HCT116 (cell line): Measurements from ENCODE around the gene ARNT2. TPM values are rescaled to one million over a fixed set of nuclear protein-coding genes. Genes with fewer than 3 reads are reported as not detected.

Experiments
- ATAC-seq: fragments of 200-7000 bp; cut with Tn5 transposase; 2 replicates; pipeline ENCODE4 v1.9.1; 2020; ENCODE audit warnings: mild to moderate bottlenecking, moderate library complexity
- BruUV-seq: library from RNA; stranded (reverse); fragments of 400-500 nt; replicated peaks from 2 replicates; lab custom pipeline; 2021; lab: Mats Ljungman, UMichigan
- CTCF ChIA-PET: fragments of 300-600 bp; sonication (Branson Sonifier 250); formaldehyde crosslinking; loops from one replicate; lab custom pipeline; 2021; ENCODE audit warnings: antibody characterized with exemption; lab: Charles Lee
- POLR2A ChIA-PET: fragments of 300-600, 350-600 bp; sonication (Branson Sonifier 250); formaldehyde crosslinking; loops from one replicate; lab custom pipeline; 2021; ENCODE audit warnings: antibody characterized with exemption; lab: Charles Lee
- RAD21 ChIA-PET, 2 experiments: fragments of 300-600 bp; sonication (Branson Sonifier 250); formaldehyde crosslinking; loops; one replicate each; lab custom pipeline; 2023; ENCODE audit warnings: low total read pairs in 2 of 2; ENCODE audit not compliant: uncharacterized antibody in 2 of 2, unreplicated experiment in 2 of 2, low non-redundant PET in 1 of 2; lab: Charles Lee
- DNase-seq: peaks from one replicate; pipeline ENCODE4 v3.0.0-alpha.2; 2010; ENCODE audit warnings: low read depth, low spot score
- H2AFZ ChIP-seq: fragments of 200-600 bp; shearing (Covaris generic), sonication (generic); 2 replicates; pipeline ENCODE4 v1.6.1; 2017; ENCODE audit warnings: low read depth, mixed run types, mixed read lengths, antibody characterized with exemption, low read length; ENCODE audit not compliant: poor library complexity, severe bottlenecking
- H3K27ac ChIP-seq: 2 replicates; pipeline ENCODE4 v1.5.1; 2012; ENCODE audit warnings: low read depth, low read length
- H3K27me3 ChIP-seq: fragments of 200-600 bp; sonication (generic); 2 replicates; pipeline ENCODE4 v1.6.1; 2016; ENCODE audit warnings: mixed run types, low read length, mixed read lengths; ENCODE audit not compliant: insufficient read depth
- H3K36me3 ChIP-seq, 2 experiments: fragments of 200-500 bp in 1 of 2; fragments of 200-600 bp in 1 of 2; sonication (Bioruptor generic) in 1 of 2; sonication (generic) in 1 of 2; 2 replicates each; pipeline versions ENCODE4 v1.5.1 to v1.6.1; 2014 to 2016; ENCODE audit warnings: low read length in 2 of 2, inconsistent platforms in 1 of 2, mixed read lengths in 1 of 2, mixed run types in 1 of 2; ENCODE audit not compliant: insufficient read depth in 2 of 2, control insufficient read depth in 1 of 2
- H3K4me1 ChIP-seq, 2 experiments: fragments of 200-600 bp in 1 of 2; sonication (generic) in 1 of 2; 2 replicates each; pipeline versions ENCODE4 v1.5.1 to v1.6.1; 2012 to 2017; ENCODE audit warnings: low read length in 2 of 2, inconsistent platforms in 1 of 2, mild to moderate bottlenecking in 1 of 2, mixed read lengths in 1 of 2, mixed run types in 1 of 2, moderate library complexity in 1 of 2; ENCODE audit not compliant: insufficient read depth in 2 of 2, control insufficient read depth in 1 of 2
- H3K4me2 ChIP-seq: fragments of 200-600 bp; sonication (generic); 2 replicates; pipeline ENCODE4 v1.6.1; 2017; ENCODE audit warnings: mixed run types, low read length, mixed read lengths
- H3K4me3 ChIP-seq, 2 experiments: fragments of 200-600 bp in 1 of 2; sonication (generic) in 1 of 2; replicated peaks in 1 of 2; 2 replicates each; pipeline ENCODE4 v1.5.1; 2011 to 2016; ENCODE audit warnings: low read length in 2 of 2, control low read depth in 1 of 2, low read depth in 1 of 2, mild to moderate bottlenecking in 1 of 2, mixed read lengths in 1 of 2, mixed run types in 1 of 2
- H3K79me2 ChIP-seq: fragments of 200-600 bp; sonication (generic); 2 replicates; pipeline ENCODE4 v1.6.1; 2017; ENCODE audit warnings: mild to moderate bottlenecking, mixed run types, low read length, moderate library complexity, mixed read lengths; ENCODE audit not compliant: insufficient read depth
- H3K9ac ChIP-seq: fragments of 200-600 bp; sonication (generic); 2 replicates; pipeline ENCODE4 v1.6.1; 2016; ENCODE audit warnings: low read length, mixed read lengths
- H3K9me2 ChIP-seq: fragments of 200-600 bp; sonication (generic), shearing (Covaris generic); 2 replicates; pipeline ENCODE4 v1.6.1; 2017; ENCODE audit warnings: mixed run types, mild to moderate bottlenecking, moderate library complexity; ENCODE audit not compliant: insufficient read depth
- H3K9me3 ChIP-seq, 2 experiments: fragments of 200-500 bp in 1 of 2; fragments of 200-600 bp in 1 of 2; sonication (Bioruptor generic) in 1 of 2; sonication (generic) in 1 of 2; 2 replicates each; pipeline ENCODE4 v1.6.1; 2014 to 2017; ENCODE audit warnings: low read length in 2 of 2, mixed read lengths in 2 of 2, inconsistent platforms in 1 of 2, low read depth in 1 of 2, mild to moderate bottlenecking in 1 of 2, mixed run types in 1 of 2, moderate library complexity in 1 of 2; ENCODE audit not compliant: control insufficient read depth in 1 of 2, insufficient read depth in 1 of 2
- H4K20me1 ChIP-seq: fragments of 200-600 bp; sonication (generic), shearing (Covaris generic); 2 replicates; pipeline ENCODE4 v1.6.1; 2017; ENCODE audit warnings: mixed run types, mild to moderate bottlenecking, moderate library complexity; ENCODE audit not compliant: insufficient read depth
- CBX3 ChIP-seq: IDR thresholded peaks from 2 replicates; pipeline ENCODE4 v1.6.1; 2012; ENCODE audit warnings: low read depth
- EGR1 ChIP-seq: IDR thresholded peaks from 2 replicates; pipeline ENCODE4 v1.6.1; 2012; ENCODE audit warnings: low read depth
- ELF1 ChIP-seq: IDR thresholded peaks from 2 replicates; pipeline ENCODE4 v1.6.1; 2012; ENCODE audit warnings: low read depth, borderline replicate concordance
- EZH2 ChIP-seq: fragments of 200-600 bp; sonication (generic); IDR thresholded peaks from 2 replicates; pipeline ENCODE4 v1.6.1; 2017; ENCODE audit warnings: antibody characterized with exemption, mixed run types
- EZH2phosphoT487 ChIP-seq: fragments of 200-600 bp; IDR thresholded peaks from 2 replicates; pipeline ENCODE4 v1.6.1; 2018; ENCODE audit warnings: antibody characterized with exemption, borderline replicate concordance
- FOSL1 ChIP-seq: IDR thresholded peaks from 2 replicates; pipeline ENCODE4 v1.6.1; 2012; ENCODE audit warnings: low read depth
- JUND ChIP-seq: IDR thresholded peaks from 2 replicates; pipeline ENCODE4 v1.6.1; 2012
- POLR2A ChIP-seq: IDR thresholded peaks from 2 replicates; pipeline ENCODE4 v1.7.0; 2011; ENCODE audit warnings: borderline replicate concordance; ENCODE audit not compliant: insufficient read depth, insufficient read length; ENCODE audit errors: extremely low read depth
- POLR2AphosphoS5 ChIP-seq: IDR thresholded peaks from 2 replicates; pipeline ENCODE4 v1.6.1; 2011; ENCODE audit warnings: mild to moderate bottlenecking, low read depth, low read length, moderate library complexity
- RAD21 ChIP-seq: IDR thresholded peaks from 2 replicates; pipeline ENCODE4 v1.6.1; 2012; ENCODE audit warnings: low read depth, mild to moderate bottlenecking
- SIN3A ChIP-seq: IDR thresholded peaks from 2 replicates; pipeline ENCODE4 v1.6.1; 2012; ENCODE audit warnings: low read depth
- SP1 ChIP-seq: IDR thresholded peaks from 2 replicates; pipeline ENCODE4 v1.6.1; 2012; ENCODE audit warnings: low read depth
- ZNF274 ChIP-seq: fragments of 200-500 bp; sonication (Bioruptor generic); IDR thresholded peaks from 2 replicates; pipeline ENCODE4 v1.6.1; 2014; ENCODE audit warnings: mild to moderate bottlenecking, low read depth, low read length, inconsistent platforms
- intact Hi-C: fragments of 100-400 bp; cut with micrococcal nuclease; formaldehyde crosslinking; loops from 2 replicates; pipeline ENCODE4 v1.10.0; 2022
- total RNA-seq: library from RNA; stranded (reverse); gene quantifications from one replicate; pipeline ENCODE4 v1.2.1, GENCODE V29; 2021; ENCODE audit not compliant: unreplicated experiment
- TF ChIP-seq, protein P1 (sequence below): IDR thresholded peaks from 2 replicates; pipeline ENCODE4 v1.6.1; 2012
- TF ChIP-seq, protein P2 (sequence below): IDR thresholded peaks from 2 replicates; pipeline ENCODE4 v1.6.1; 2012
- TF ChIP-seq, protein P3 (sequence below), 3 experiments: fragments of 200-600 bp in 1 of 3; sonication (generic) in 1 of 3; IDR thresholded peaks in 2 of 3; conservative IDR thresholded peaks in 1 of 3; 2 replicates each; pipeline ENCODE4 v1.5.1; 2012 to 2017; ENCODE audit warnings: low read depth in 2 of 3, low read length in 2 of 3, antibody characterized with exemption in 1 of 3, borderline replicate concordance in 1 of 3, control low read depth in 1 of 3, mild to moderate bottlenecking in 1 of 3, mixed read lengths in 1 of 3, mixed run types in 1 of 3, moderate library complexity in 1 of 3; ENCODE audit not compliant: insufficient read depth in 1 of 3

Gene ARNT2
- total RNA-seq, 1 experiment from 2014 or later = 3.0 TPM

DNA sequence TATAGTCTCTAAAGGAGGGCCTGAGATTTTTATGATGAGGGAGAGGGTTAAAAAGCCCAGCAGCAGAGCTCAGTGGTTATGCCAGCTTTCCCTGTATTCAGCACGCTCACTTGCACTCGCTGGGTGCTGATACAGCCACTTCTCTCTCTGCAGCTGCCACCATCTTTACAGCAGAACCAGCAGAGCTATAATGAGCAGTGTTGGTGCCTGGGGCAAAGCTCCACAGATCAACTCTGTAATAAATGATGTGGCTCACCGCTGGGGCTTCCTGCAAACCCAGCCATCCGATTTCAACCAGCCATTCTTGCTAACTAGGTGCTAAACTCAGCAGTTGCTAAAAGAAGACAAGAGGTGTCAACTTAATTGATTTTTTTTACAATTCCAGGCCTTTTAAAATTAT is 48.0 kb downstream of the ARNT2 start:
- no peak overlapping the region for H3K27ac ChIP-seq
- RAD21 ChIA-PET = no interaction called here
- no peaks in the 10 kb centered on the region for H3K9me3 ChIP-seq
- intact Hi-C loops = no loop called here
- H4K20me1 ChIP-seq = no peaks in the 10 kb centered on the region
- no peaks in the 10 kb centered on the region for H3K9me2 ChIP-seq
- H3K36me3 ChIP-seq = no peaks in the 10 kb centered on the region
- TF ChIP-seq, protein P1, sequence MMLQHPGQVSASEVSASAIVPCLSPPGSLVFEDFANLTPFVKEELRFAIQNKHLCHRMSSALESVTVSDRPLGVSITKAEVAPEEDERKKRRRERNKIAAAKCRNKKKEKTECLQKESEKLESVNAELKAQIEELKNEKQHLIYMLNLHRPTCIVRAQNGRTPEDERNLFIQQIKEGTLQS = no peak
- TF ChIP-seq SIN3A (no peak), CBX3 (no peak), ZNF274 (no peak), EGR1 (no peak), SP1 (no peak), POLR2A (no peak), POLR2AphosphoS5 (no peak), FOSL1 (no peak), EZH2phosphoT487 (no peak), EZH2 (no peak), JUND (no peak), RAD21 (no peak), ELF1 (no peak)
- TF ChIP-seq, protein P2, sequence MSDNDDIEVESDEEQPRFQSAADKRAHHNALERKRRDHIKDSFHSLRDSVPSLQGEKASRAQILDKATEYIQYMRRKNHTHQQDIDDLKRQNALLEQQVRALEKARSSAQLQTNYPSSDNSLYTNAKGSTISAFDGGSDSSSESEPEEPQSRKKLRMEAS = no peak
- TF ChIP-seq, protein P3, sequence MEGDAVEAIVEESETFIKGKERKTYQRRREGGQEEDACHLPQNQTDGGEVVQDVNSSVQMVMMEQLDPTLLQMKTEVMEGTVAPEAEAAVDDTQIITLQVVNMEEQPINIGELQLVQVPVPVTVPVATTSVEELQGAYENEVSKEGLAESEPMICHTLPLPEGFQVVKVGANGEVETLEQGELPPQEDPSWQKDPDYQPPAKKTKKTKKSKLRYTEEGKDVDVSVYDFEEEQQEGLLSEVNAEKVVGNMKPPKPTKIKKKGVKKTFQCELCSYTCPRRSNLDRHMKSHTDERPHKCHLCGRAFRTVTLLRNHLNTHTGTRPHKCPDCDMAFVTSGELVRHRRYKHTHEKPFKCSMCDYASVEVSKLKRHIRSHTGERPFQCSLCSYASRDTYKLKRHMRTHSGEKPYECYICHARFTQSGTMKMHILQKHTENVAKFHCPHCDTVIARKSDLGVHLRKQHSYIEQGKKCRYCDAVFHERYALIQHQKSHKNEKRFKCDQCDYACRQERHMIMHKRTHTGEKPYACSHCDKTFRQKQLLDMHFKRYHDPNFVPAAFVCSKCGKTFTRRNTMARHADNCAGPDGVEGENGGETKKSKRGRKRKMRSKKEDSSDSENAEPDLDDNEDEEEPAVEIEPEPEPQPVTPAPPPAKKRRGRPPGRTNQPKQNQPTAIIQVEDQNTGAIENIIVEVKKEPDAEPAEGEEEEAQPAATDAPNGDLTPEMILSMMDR (IDR thresholded peaks at IDR 0.05 in 2 of 3, conservative IDR thresholded peaks at IDR 0.05 in 1 of 3; ENCODE audit: borderline replicate concordance in 1 of 3, insufficient read depth in 1 of 3, low read depth in 2 of 3, low read length in 2 of 3) = no peak
- TF ChIP-seq, all 23 proteins: peak for 0
- no TSS peak for BruUV-seq
- ChIA-PET POLR2A (no interaction called here), CTCF (no interaction called here)
- no peak for ATAC-seq
- Histone ChIP-seq H3K4me2 (no peak overlapping the region), H3K27me3 (no peaks in the 10 kb centered on the region), H3K4me1 (peaks cover 4 to 8% of the 10 kb centered on the region in 2 experiments; a peak in 3 of 4 replicates), H2AFZ (no peak overlapping the region), H3K4me3 (no peak overlapping the region), H3K79me2 (no peaks in the 10 kb centered on the region), H3K9ac (no peak overlapping the region)
- DNase-seq = no peak
